ENCODE measurements around the gene BTC.

- no peak for TF ChIP-seq CTCF (IDR thresholded peaks at IDR 0.05)
- TF ChIP-seq POLR2A (IDR thresholded peaks at IDR 0.05): no peak
Measured at GRCh38 chr4:74715706-74716435, 78.5 kb downstream of the BTC start.
